Stimulated activated CD4-positive, alpha-beta T cell treated with anti-CD3 and anti-CD28 coated beads, Interleukin-1b, Interleukin-23, amount 100 ng/mL, for 48 hours (primary cell): Measurements from ENCODE around the gene RAB7B.
"Not testable (repeated sequence)": the region's sequence is repeated elsewhere in the genome, so short reads cannot be mapped to it uniquely, and the experiment has no call there.

Source experiments
- DNase-seq: peaks from one replicate; pipeline ENCODE4 v3.0.0-alpha.2; 2020

The RAB7B gene

GRCh38 chr1:206021626-206022365 is 18.6 kb upstream of the RAB7B start:
- no peak for DNase-seq

- DNase-seq = no peak
Observed at GRCh38 chr1:206021008-206021625, 17.9 kb upstream of the RAB7B start.

GRCh38 chr1:206020393-206021007 is 17.3 kb upstream of the RAB7B start:
- no peak for DNase-seq

- no peak for DNase-seq
Observed at GRCh38 chr1:206015071-206015470, 11.9 kb upstream of the RAB7B start.

GRCh38 chr1:206014601-206015000 is 11.4 kb upstream of the RAB7B start:
- DNase-seq = no peak

- DNase-seq = no peak
Observed at GRCh38 chr1:206013026-206013795, 10.0 kb upstream of the RAB7B start.

GRCh38 chr1:206012086-206012859 is 9.1 kb upstream of the RAB7B start:
- peak; percentile 9 for DNase-seq

- peak; percentile 8 for DNase-seq
Observed at GRCh38 chr1:206011057-206011456, 7.9 kb upstream of the RAB7B start.

- DNase-seq = no peak
Observed at GRCh38 chr1:206010060-206010459, 6.9 kb upstream of the RAB7B start.

GRCh38 chr1:206006946-206007345 is 3.8 kb upstream of the RAB7B start:
- no peak for DNase-seq

GRCh38 chr1:206005778-206006180 is 2.6 kb upstream of the RAB7B start:
- no peak for DNase-seq

GRCh38 chr1:206005234-206005633 is 2.0 kb upstream of the RAB7B start:
- DNase-seq = no peak

- no peak for DNase-seq
Observed at GRCh38 chr1:206004826-206005225, 1.6 kb upstream of the RAB7B start.

GRCh38 chr1:206003854-206004800 is 932 bp upstream of the RAB7B start:
- DNase-seq = no peak

GRCh38 chr1:206002160-206002559 is 1.0 kb downstream of the RAB7B start:
- DNase-seq = no peak

GRCh38 chr1:206001476-206001888 is 1.7 kb downstream of the RAB7B start:
- DNase-seq = peak; percentile 45

GRCh38 chr1:206000641-206001339 is 2.4 kb downstream of the RAB7B start:
- DNase-seq = peak; percentile 41

GRCh38 chr1:205998457-205999241 is 4.5 kb downstream of the RAB7B start:
- DNase-seq = no peak

- DNase-seq = not testable (repeated sequence)
Observed at GRCh38 chr1:205996641-205997040, 6.6 kb downstream of the RAB7B start.

GRCh38 chr1:205994346-205994745 is 8.8 kb downstream of the RAB7B start:
- DNase-seq = no peak
